Measurements from ENCODE around the gene TP63. TPM values are rescaled to one million over a fixed set of nuclear protein-coding genes. Genes with fewer than 3 reads are reported as not detected.

The TP63 gene
- total and polyA plus RNA-seq, 7 experiments from 2014 or later, result 0.11 to 0.97 (median 0.20) TPM; not detected in 4

GRCh38 chr3:189630767-189631372 lies 319 bp upstream of the TP63 start:
- no peaks in the 10 kb centered on the region for H3K27me3 ChIP-seq (ENCODE audit: control insufficient read depth in 2 of 2, insufficient read depth in 2 of 2, low read length in 2 of 2)
- H3K27me3 Mint-ChIP-seq, result no peaks in the 10 kb centered on the region
- peaks cover 0 to 4% (median 0%) of the 10 kb centered on the region in 5 donors for H3K36me3 Mint-ChIP-seq
- peaks cover 0 to 1% (median 0%) of the 10 kb centered on the region in 11 donors for H3K9me3 Mint-ChIP-seq
- no peaks in the 10 kb centered on the region for H3K9me3 ChIP-seq (ENCODE audit: control insufficient read depth in 2 of 3, low read length in 3 of 3)
- no peak overlapping the region for H3K4me3 ChIP-seq (ENCODE audit: low read length)
- H3K27ac Mint-ChIP-seq, result peak overlapping the region in 1 of 9 donors; percentile 82
- CTCF ChIA-PET, result no interaction called here
- peak overlapping the region in 1 of 10 donors; percentile 68 for H3K4me3 Mint-ChIP-seq
- H3K27ac ChIP-seq (ENCODE audit: low read depth, low read length), result no peak overlapping the region
- DNase-seq (no peak), ATAC-seq (peak; percentile 54)
- no peaks in the 10 kb centered on the region for H3K36me3 ChIP-seq (ENCODE audit: control insufficient read depth in 2 of 3, insufficient read depth in 3 of 3, low read length in 3 of 3)
- peaks cover 0 to 3% of the 10 kb centered on the region in 2 donors for H3K4me1 ChIP-seq (ENCODE audit: control insufficient read depth in 2 of 2, insufficient read depth in 2 of 2, low read length in 2 of 2)
- POLR2A ChIA-PET, result no interaction called here
- peaks cover 4 to 28% (median 24%) of the 10 kb centered on the region in 7 donors for H3K4me1 Mint-ChIP-seq
- intact Hi-C loops (cut with micrococcal nuclease), result loop anchor here in 1 of 2 donors (5.0 kb wide), 1 partner anchor 359 kb away; no protein-coding TSS in a partner anchor

DNA sequence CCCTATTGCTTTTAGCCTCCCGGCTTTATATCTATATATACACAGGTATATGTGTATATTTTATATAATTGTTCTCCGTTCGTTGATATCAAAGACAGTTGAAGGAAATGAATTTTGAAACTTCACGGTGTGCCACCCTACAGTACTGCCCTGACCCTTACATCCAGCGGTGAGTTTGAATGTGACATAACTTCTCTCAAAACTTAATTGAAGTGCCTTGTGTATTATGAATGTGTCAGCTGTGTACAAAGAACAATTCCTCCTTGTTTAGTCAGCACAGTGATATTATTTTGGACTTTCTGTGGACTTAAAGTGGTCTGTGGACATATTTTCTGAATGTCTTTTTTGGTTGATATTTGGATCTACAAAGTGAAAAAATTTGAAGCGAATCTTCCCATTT lies 220 bp downstream of the TP63 start:
- Mint-ChIP-seq H3K27ac (peak overlapping the region in 1 of 9 donors; percentile 56), H3K4me3 (no peak overlapping the region)
- POLR2A ChIA-PET, result no interaction called here

GRCh38 chr3:189632242-189632641 lies 1.1 kb downstream of the TP63 start:
- peaks cover 0 to 3% of the 10 kb centered on the region in 2 donors for H3K4me1 ChIP-seq (ENCODE audit: control insufficient read depth in 2 of 2, insufficient read depth in 2 of 2, low read length in 2 of 2)
- Mint-ChIP-seq H3K27me3 (no peaks in the 10 kb centered on the region), H3K36me3 (peaks cover 0 to 2% (median 0%) of the 10 kb centered on the region in 5 donors), H3K27ac (peak overlapping the region in 5 of 9 donors; percentile 1 to 23 (median 2)), H3K4me3 (peak overlapping the region in 1 of 10 donors; percentile 4), H3K9me3 (peaks cover 0 to 1% (median 0%) of the 10 kb centered on the region in 11 donors), H3K4me1 (peaks cover 4 to 25% (median 24%) of the 10 kb centered on the region in 7 donors)
- ChIA-PET POLR2A (no interaction called here), CTCF (interaction anchor here (0.6 kb wide), 1 partner anchor 213 kb away, joined by 3 read pairs; no protein-coding TSS in a partner anchor)
- DNase-seq (peak in 1 of 9 donors; percentile 2), ATAC-seq (no peak)
- H3K4me3 ChIP-seq (ENCODE audit: low read length), result no peak overlapping the region
- H3K36me3 ChIP-seq (ENCODE audit: control insufficient read depth in 2 of 3, insufficient read depth in 3 of 3, low read length in 3 of 3), result no peaks in the 10 kb centered on the region
- H3K9me3 ChIP-seq (ENCODE audit: control insufficient read depth in 2 of 3, low read length in 3 of 3), result no peaks in the 10 kb centered on the region
- no peak overlapping the region for H3K27ac ChIP-seq (ENCODE audit: low read depth, low read length)
- intact Hi-C loops (cut with micrococcal nuclease), result loop anchor here in 1 of 2 donors (5.0 kb wide), 1 partner anchor 360 kb away; no protein-coding TSS in a partner anchor
- H3K27me3 ChIP-seq (ENCODE audit: control insufficient read depth in 2 of 2, insufficient read depth in 2 of 2, low read length in 2 of 2), result no peaks in the 10 kb centered on the region

More for the DNA sequence above, 220 bp downstream of the TP63 start:
- H3K36me3 ChIP-seq (ENCODE audit: control insufficient read depth in 2 of 3, insufficient read depth in 3 of 3, low read length in 3 of 3), result no peaks in the 10 kb centered on the region
- Mint-ChIP-seq H3K9me3 (peaks cover 0 to 1% (median 0%) of the 10 kb centered on the region in 11 donors), H3K4me1 (peaks cover 4 to 25% (median 24%) of the 10 kb centered on the region in 7 donors), H3K27me3 (no peaks in the 10 kb centered on the region), H3K36me3 (peaks cover 0 to 2% (median 0%) of the 10 kb centered on the region in 5 donors)
- H3K4me1 ChIP-seq (ENCODE audit: control insufficient read depth in 2 of 2, insufficient read depth in 2 of 2, low read length in 2 of 2), result peaks cover 0 to 3% of the 10 kb centered on the region in 2 donors
- ATAC-seq (no peak), DNase-seq (no peak)
- H3K27me3 ChIP-seq (ENCODE audit: control insufficient read depth in 2 of 2, insufficient read depth in 2 of 2, low read length in 2 of 2), result no peaks in the 10 kb centered on the region
- H3K27ac ChIP-seq (ENCODE audit: low read depth, low read length), result no peak overlapping the region
- intact Hi-C loops (cut with micrococcal nuclease), result loop anchor here in 1 of 2 donors (5.0 kb wide), 1 partner anchor 359 kb away; no protein-coding TSS in a partner anchor
- no peak overlapping the region for H3K4me3 ChIP-seq (ENCODE audit: low read length)
- CTCF ChIA-PET, result no interaction called here
- H3K9me3 ChIP-seq (ENCODE audit: control insufficient read depth in 2 of 3, low read length in 3 of 3), result no peaks in the 10 kb centered on the region

- Histone ChIP-seq H3K36me3 (ENCODE audit: control insufficient read depth in 2 of 3, insufficient read depth in 3 of 3, low read length in 3 of 3) (no peaks in the 10 kb centered on the region), H3K9me3 (ENCODE audit: control insufficient read depth in 2 of 3, low read length in 3 of 3) (no peaks in the 10 kb centered on the region), H3K27ac (ENCODE audit: low read depth, low read length) (no peak overlapping the region), H3K4me1 (ENCODE audit: control insufficient read depth in 2 of 2, insufficient read depth in 2 of 2, low read length in 2 of 2) (no peaks in the 10 kb centered on the region), H3K27me3 (ENCODE audit: control insufficient read depth in 2 of 2, insufficient read depth in 2 of 2, low read length in 2 of 2) (no peaks in the 10 kb centered on the region), H3K4me3 (ENCODE audit: low read length) (no peak overlapping the region)
- peaks cover 0 to 4% (median 0%) of the 10 kb centered on the region in 11 donors for H3K9me3 Mint-ChIP-seq
- ChIA-PET POLR2A (no interaction called here), CTCF (interaction anchor here (1.1 kb wide), 1 partner anchor 363 kb away, joined by 3 read pairs; no protein-coding TSS in a partner anchor)
- intact Hi-C loops (cut with micrococcal nuclease), result no loop called here
- no peak for ATAC-seq
- H3K4me3 Mint-ChIP-seq, result no peak overlapping the region
- H3K36me3 Mint-ChIP-seq, result no peaks in the 10 kb centered on the region
- no peak for DNase-seq
- H3K4me1 Mint-ChIP-seq, result peaks cover 4 to 21% (median 20%) of the 10 kb centered on the region in 7 donors
- no peak overlapping the region for H3K27ac Mint-ChIP-seq
- H3K27me3 Mint-ChIP-seq, result no peaks in the 10 kb centered on the region
Observed at GRCh38 chr3:189635339-189635738, 4.2 kb downstream of the TP63 start.

DNA sequence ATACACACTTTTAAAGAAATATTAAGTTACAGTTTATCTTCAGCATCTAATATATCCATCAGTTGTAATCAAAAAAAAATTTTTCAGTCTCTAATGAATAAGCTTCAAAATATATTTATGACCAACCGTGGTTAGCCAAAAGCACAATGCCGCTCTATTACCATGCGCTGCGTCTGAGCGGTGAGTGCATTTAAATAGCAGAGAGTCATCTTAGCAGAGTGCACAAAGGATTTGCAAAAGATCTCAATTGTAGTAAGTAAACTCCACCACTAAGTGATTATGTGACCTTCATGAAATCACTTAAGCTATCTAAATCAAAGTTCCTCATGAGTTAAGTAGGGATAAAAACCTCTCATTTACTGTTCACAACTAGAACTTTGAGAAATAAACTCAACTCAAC lies 4.9 kb downstream of the TP63 start:
- intact Hi-C loops (cut with micrococcal nuclease), result no loop called here
- no peaks in the 10 kb centered on the region for H3K36me3 ChIP-seq (ENCODE audit: control insufficient read depth in 2 of 3, insufficient read depth in 3 of 3, low read length in 3 of 3)
- no peaks in the 10 kb centered on the region for H3K27me3 ChIP-seq (ENCODE audit: control insufficient read depth in 2 of 2, insufficient read depth in 2 of 2, low read length in 2 of 2)
- no peaks in the 10 kb centered on the region for H3K36me3 Mint-ChIP-seq
- peaks cover 0 to 14% (median 13%) of the 10 kb centered on the region in 7 donors for H3K4me1 Mint-ChIP-seq
- H3K4me3 Mint-ChIP-seq, result no peak overlapping the region
- H3K9me3 ChIP-seq (ENCODE audit: control insufficient read depth in 2 of 3, low read length in 3 of 3), result no peaks in the 10 kb centered on the region
- H3K27ac ChIP-seq (ENCODE audit: low read depth, low read length), result no peak overlapping the region
- ChIA-PET CTCF (interaction anchor here (1.1 kb wide), 1 partner anchor 364 kb away, joined by 3 read pairs; no protein-coding TSS in a partner anchor), POLR2A (no interaction called here)
- no peaks in the 10 kb centered on the region for H3K27me3 Mint-ChIP-seq
- no peak for DNase-seq
- H3K9me3 Mint-ChIP-seq, result peaks cover 0 to 4% (median 0%) of the 10 kb centered on the region in 11 donors
- H3K4me3 ChIP-seq (ENCODE audit: low read length), result no peak overlapping the region
- no peak overlapping the region for H3K27ac Mint-ChIP-seq
- no peaks in the 10 kb centered on the region for H3K4me1 ChIP-seq (ENCODE audit: control insufficient read depth in 2 of 2, insufficient read depth in 2 of 2, low read length in 2 of 2)
- ATAC-seq, result no peak

- H3K9me3 Mint-ChIP-seq, result peaks cover 0 to 4% (median 0%) of the 10 kb centered on the region in 11 donors
- peaks cover 0 to 5% (median 0%) of the 10 kb centered on the region in 7 donors for H3K4me1 Mint-ChIP-seq
- ChIA-PET CTCF (no interaction called here), POLR2A (no interaction called here)
- no peaks in the 10 kb centered on the region for H3K36me3 Mint-ChIP-seq
- no peaks in the 10 kb centered on the region for H3K27me3 ChIP-seq (ENCODE audit: control insufficient read depth in 2 of 2, insufficient read depth in 2 of 2, low read length in 2 of 2)
- H3K27ac Mint-ChIP-seq, result no peak overlapping the region
- no peaks in the 10 kb centered on the region for H3K27me3 Mint-ChIP-seq
- no peak for DNase-seq
- H3K9me3 ChIP-seq (ENCODE audit: control insufficient read depth in 2 of 3, low read length in 3 of 3), result no peaks in the 10 kb centered on the region
- H3K36me3 ChIP-seq (ENCODE audit: control insufficient read depth in 2 of 3, insufficient read depth in 3 of 3, low read length in 3 of 3), result no peaks in the 10 kb centered on the region
- intact Hi-C loops (cut with micrococcal nuclease), result no loop called here
- no peak overlapping the region for H3K4me3 ChIP-seq (ENCODE audit: low read length)
- H3K27ac ChIP-seq (ENCODE audit: low read depth, low read length), result no peak overlapping the region
- H3K4me1 ChIP-seq (ENCODE audit: control insufficient read depth in 2 of 2, insufficient read depth in 2 of 2, low read length in 2 of 2), result peaks cover 0 to 4% of the 10 kb centered on the region in 2 donors
- H3K4me3 Mint-ChIP-seq, result no peak overlapping the region
- ATAC-seq, result no peak
Observed at GRCh38 chr3:189637750-189638149, 6.6 kb downstream of the TP63 start.
